GM18520 (cell line): Measurements from ENCODE around the gene ROBO1.

Experiments
- ATAC-seq: cut with Tn5 transposase; IDR thresholded peaks from one replicate; pipeline ENCODE4 v1.9.1; 2021; ENCODE audit not compliant: unreplicated experiment

ROBO1 gene

GRCh38 chr3:78992400-78992799, 775.4 kb downstream of the ROBO1 start:
- no peak for ATAC-seq

GRCh38 chr3:78991656-78992055, 776.1 kb downstream of the ROBO1 start:
- ATAC-seq = no peak

- no peak for ATAC-seq
Observed at GRCh38 chr3:78990156-78990555, 777.6 kb downstream of the ROBO1 start.

- ATAC-seq = no peak
Observed at GRCh38 chr3:78988324-78988723, 779.5 kb downstream of the ROBO1 start.

GRCh38 chr3:78986416-78987101, 781.2 kb downstream of the ROBO1 start:
- ATAC-seq = no peak

- no peak for ATAC-seq
Observed at GRCh38 chr3:78985981-78986380, 781.8 kb downstream of the ROBO1 start.

GRCh38 chr3:78979028-78979427, 788.8 kb downstream of the ROBO1 start:
- no peak for ATAC-seq

- no peak for ATAC-seq
Observed at GRCh38 chr3:78978037-78978436, 789.8 kb downstream of the ROBO1 start.

GRCh38 chr3:78977073-78977472, 790.7 kb downstream of the ROBO1 start:
- no peak for ATAC-seq

- ATAC-seq = no peak
Observed at GRCh38 chr3:78976200-78976599, 791.6 kb downstream of the ROBO1 start.

GRCh38 chr3:78974181-78974790, 793.5 kb downstream of the ROBO1 start:
- no peak for ATAC-seq

- no peak for ATAC-seq
Observed at GRCh38 chr3:78972617-78973301, 795.0 kb downstream of the ROBO1 start.

GRCh38 chr3:78970656-78971055, 797.1 kb downstream of the ROBO1 start:
- no peak for ATAC-seq

GRCh38 chr3:78969483-78969882, 798.3 kb downstream of the ROBO1 start:
- ATAC-seq = no peak

- ATAC-seq = no peak
Observed at GRCh38 chr3:78967061-78967460, 800.7 kb downstream of the ROBO1 start.

- no peak for ATAC-seq
Observed at GRCh38 chr3:78963771-78964170, 804.0 kb downstream of the ROBO1 start.

- ATAC-seq = no peak
Observed at GRCh38 chr3:78957456-78957855, 810.3 kb downstream of the ROBO1 start.

- ATAC-seq = no peak
Observed at GRCh38 chr3:78951342-78951945, 816.4 kb downstream of the ROBO1 start.

- ATAC-seq = no peak
Observed at GRCh38 chr3:78941587-78941986, 826.2 kb downstream of the ROBO1 start.

GRCh38 chr3:78940626-78941025, 827.2 kb downstream of the ROBO1 start:
- no peak for ATAC-seq

- no peak for ATAC-seq
Observed at GRCh38 chr3:78940128-78940527, 827.7 kb downstream of the ROBO1 start.

- ATAC-seq = no peak
Observed at GRCh38 chr3:78937475-78937874, 830.3 kb downstream of the ROBO1 start.
